Left kidney (tissue), 2 donors: ENCODE results near the gene CCL3. TPM values are rescaled to one million over a fixed set of nuclear protein-coding genes. Genes with fewer than 3 reads are reported as not detected.
"Not testable (repeated sequence)": the region's sequence is repeated elsewhere in the genome, so short reads cannot be mapped to it uniquely, and the experiment has no call there.

Experiments
- DNase-seq: peaks from one replicate; pipeline ENCODE4 v3.0.0-alpha.2; 2013
- polyA plus RNA-seq: library from polyadenylated mRNA; unstranded; fragments of 120-200 nt; gene quantifications from one replicate; pipeline ENCODE4 v1.2.1, GENCODE V29; 2013; ENCODE audit not compliant: insufficient read length

CCL3 gene
- polyA plus RNA-seq, 1 donor: 3.9 TPM

GRCh38 chr17:36117505-36118382, 27.8 kb upstream of the CCL3 start:
- DNase-seq: no peak

- not testable (repeated sequence) for DNase-seq
Observed at GRCh38 chr17:36115649-36115977, 25.7 kb upstream of the CCL3 start.

DNA sequence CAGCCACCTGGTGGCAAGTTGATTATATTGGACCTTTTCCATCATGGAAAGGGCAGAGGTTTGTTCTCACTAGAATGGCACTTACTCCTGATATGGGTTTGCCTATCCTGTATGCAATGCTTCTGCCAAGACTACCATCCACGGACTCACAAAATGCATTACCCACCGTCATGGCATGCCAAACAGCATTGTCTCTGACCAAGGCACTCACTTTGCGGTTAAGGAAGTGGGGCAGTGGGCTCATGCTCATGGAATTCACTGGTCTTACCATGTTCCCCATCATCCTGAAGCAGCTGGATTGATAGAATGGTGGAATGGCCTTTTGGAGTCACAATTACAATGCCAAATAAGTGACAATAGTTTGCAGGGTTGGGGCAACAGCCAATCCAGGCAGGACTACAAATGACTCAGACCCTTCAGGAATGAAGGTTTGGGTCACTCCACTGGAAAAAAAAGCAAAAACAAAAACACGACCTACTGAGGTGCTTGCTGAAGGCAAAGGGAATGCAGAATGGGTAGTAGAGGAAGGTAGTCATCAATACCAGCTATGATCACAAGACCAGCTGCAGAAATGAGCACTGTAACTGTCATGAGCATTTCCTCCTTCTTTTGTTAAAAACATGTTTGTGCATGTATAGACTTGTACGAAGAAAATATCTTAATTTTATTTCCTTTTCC, 25.2 kb upstream of the CCL3 start:
- DNase-seq: not testable (repeated sequence)

DNA sequence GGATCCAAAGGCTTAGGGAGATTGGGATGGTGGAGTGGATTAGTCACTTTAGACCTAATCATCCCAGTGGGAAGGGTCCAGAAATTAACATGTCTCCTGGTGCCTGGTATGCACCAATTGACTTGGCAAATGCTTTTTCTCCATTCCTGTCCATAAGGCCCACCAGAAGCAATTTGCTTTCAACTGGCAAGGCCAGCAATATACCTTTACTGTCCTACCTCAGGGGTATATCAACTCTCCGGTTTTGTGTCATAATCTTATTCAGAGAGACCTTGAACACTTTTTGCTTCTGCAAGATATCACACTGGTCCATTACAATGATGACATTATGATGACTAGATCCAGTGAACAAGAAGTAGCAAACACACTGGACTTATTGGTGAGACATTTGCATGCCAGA, 23.2 kb upstream of the CCL3 start:
- not testable (repeated sequence) for DNase-seq

- DNase-seq: no peak
Observed at GRCh38 chr17:36112572-36112971, 22.6 kb upstream of the CCL3 start.

DNA sequence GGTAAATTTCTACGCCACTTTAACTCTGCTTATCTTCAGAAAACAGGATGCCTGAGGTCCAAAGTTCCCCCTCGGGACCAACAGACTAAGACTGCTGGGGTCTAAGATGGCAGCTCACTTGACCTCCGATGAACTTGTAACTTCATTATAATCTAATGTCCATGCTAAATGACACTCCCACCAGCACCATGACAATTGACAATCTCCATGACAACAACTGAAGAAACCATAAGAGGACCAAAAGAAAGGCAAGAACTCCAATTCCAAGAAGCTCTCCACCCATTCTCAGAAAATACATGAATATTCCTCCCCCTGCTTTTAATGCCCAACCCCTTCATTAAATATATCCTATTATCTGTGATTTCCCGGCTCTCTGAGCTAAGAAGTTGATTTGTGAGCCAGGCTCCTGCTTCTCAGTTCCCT, 21.1 kb upstream of the CCL3 start:
- DNase-seq: no peak

DNA sequence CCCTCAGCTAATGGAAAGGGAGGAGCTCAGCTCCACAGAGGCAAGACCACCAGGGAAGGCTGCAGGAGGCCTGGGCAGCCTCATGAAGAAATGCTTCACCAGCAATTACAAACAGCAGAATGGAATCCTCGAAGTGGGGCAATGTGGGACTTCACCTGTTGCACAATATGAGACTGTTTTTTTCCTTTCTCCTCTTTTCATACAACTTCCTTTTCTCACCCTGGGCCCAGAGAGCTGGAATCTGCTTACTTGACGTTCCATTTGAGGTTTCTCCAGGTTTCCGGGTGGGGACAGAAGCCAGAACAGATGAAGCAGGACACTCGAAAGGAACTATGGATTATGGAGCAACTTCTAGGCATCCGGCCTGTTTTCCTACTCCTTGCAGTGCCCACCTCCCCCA, 18.3 kb upstream of the CCL3 start:
- not testable (repeated sequence) for DNase-seq

DNA sequence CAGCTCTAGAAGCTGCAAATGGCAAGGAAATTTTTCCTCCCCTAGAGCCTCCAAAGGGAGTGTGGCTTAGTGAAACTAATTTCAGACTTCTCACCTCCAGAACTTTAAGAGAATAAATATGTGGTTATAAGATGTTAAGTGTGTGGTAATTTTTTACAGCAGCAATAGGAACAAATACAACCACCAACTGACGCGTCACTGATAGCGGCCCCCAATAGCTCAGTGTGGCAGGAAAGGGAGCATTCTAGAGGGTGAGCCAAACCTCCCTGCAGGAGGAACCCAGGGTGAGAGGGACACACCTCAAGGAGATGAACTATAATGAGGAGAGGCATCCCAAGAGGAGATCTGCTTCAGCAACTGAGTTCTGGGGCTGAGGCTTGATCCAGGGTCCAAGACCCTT, 17.7 kb upstream of the CCL3 start:
- no peak for DNase-seq

GRCh38 chr17:36106493-36106835, 16.5 kb upstream of the CCL3 start:
- DNase-seq: no peak

DNA sequence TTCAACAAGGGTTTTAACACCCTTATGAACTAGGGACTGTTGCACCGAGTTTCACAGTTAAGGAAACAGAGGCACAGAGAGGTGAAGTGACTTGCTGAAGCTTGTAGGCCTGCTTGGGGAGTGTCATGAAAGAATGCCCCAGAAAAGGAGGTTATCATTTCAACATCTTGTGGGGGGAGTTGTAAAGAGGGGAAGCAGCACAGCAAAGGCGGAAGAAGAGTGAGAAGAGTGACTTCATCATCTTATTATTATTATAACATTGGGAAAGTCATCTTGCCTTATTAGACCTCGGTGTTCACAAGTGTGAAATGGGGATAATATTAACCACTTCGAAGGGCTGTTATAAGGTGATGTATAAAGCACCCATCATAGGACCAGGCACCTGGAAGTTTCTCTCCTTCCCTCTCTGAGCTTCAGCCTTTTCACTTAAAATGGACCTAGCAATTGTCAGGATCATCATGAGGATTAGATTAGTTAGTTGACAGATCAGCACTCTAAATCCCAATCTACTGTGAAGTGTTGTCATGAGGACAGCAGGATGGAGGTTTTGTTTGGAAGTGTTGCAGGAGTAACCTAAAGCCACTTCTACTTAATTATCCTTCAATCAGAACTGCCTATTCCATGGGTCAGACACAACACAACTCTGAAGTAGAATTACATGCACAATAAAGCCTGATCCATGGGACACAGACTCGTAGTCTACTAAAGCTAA, 16.0 kb upstream of the CCL3 start:
- no peak for DNase-seq

GRCh38 chr17:36104701-36105181, 14.8 kb upstream of the CCL3 start:
- DNase-seq: no peak

- DNase-seq: not testable (repeated sequence)
Observed at GRCh38 chr17:36104246-36104645, 14.3 kb upstream of the CCL3 start.

DNA sequence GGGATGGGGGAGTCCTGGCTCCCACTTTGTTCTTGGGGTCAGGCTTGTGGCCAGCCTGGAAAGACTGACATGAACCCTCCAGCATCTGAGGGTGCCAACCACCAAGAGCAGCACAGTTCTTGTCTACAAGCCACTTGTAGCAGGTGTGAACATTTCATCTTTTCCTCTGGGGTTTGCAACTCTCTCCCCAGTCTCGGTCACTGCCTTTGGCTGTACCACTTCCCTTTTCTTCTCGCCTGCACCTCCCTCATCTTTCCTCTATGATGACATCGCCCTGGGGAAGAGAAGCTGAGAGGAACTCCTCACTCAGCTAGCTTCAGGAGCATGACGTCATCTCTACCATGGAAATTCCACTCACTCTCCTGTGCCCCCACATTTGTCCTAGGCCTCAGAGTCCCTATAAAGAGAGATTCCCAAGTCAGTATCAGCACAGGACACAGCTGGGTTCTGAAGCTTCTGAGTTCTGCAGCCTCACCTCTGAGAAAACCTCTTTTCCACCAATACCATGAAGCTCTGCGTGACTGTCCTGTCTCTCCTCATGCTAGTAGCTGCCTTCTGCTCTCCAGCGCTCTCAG, 13.5 kb upstream of the CCL3 start, which contains the start of gene CCL4:
CCL4 (plus strand) TSS at position 427 of the 575 bp plus-strand sequence; CDS start at position 506, 79 bp downstream.
- not testable (repeated sequence) for DNase-seq

- not testable (repeated sequence) for DNase-seq
Observed at GRCh38 chr17:36099004-36099403, 9.1 kb upstream of the CCL3 start.

- DNase-seq: no peak
Observed at GRCh38 chr17:36095992-36096391, 6.0 kb upstream of the CCL3 start.

GRCh38 chr17:36094746-36095145, 4.8 kb upstream of the CCL3 start:
- no peak for DNase-seq

DNA sequence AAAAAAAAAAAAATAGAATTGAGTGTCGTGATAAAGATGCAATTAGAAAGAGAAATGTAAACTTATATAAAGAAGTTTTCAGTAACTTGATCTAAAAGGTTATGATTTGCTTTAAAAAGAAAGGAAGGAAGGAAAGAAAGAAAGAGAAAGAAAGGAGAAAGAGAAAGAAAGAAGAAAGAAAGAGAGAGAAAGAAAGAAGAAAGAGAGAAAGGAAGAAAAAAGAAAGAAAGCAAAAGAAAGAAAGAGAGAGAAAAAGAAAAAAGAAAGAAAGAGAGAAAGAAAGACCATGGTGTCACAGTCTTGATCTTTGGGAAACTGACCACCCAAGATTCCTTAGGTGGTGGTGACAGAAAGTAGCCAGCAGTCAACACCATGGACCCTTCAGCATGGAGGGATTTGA, 4.3 kb upstream of the CCL3 start:
- no peak for DNase-seq

DNA sequence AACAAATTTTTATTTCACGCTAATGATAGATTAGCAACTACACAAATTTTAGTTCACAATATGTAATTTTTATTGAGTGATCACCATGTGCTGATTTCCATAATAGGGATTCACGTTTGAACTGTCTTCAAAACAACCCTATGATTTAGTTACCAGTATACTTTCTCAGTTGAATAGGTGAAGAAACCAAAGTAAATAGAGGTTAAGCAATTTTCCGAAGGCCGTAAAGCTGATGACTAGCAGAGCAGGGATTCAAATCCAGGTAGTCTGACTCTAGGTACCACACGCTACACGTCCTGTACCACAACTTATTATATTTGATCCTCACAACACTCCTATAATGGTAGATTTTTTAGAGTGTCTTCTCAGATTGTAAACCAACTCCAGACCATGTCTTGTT, 2.8 kb upstream of the CCL3 start:
- DNase-seq: not testable (repeated sequence)

DNA sequence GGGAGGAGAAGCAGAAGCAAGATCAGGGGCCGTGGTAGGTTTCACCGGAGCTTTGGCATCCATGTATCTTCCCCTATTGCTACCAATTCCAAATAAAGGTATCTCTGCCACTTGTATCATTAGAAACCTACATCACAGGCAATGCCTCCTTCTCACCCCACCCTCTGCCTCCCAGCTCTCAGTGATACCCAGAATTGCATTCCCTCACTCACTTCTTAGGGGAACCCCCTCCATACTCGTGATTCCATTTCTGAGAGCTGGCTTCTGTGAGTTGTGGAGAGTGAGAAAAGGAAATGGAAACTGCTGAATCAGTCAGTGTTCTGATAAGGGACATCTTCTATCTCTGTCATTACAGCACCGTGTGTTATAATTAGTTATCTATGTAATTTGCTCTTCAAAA, 2.3 kb upstream of the CCL3 start:
- no peak for DNase-seq

- no peak for DNase-seq
Observed at GRCh38 chr17:36089339-36089865, 541 bp downstream of the CCL3 start.

GRCh38 chr17:36088670-36089338, 1.1 kb downstream of the CCL3 start:
- no peak for DNase-seq
